Keratinocyte (primary cell): ENCODE measurements around the gene SF1. TPM values are rescaled to one million over a fixed set of nuclear protein-coding genes. Genes with fewer than 3 reads are reported as not detected.

Source experiments
- DNase-seq: peaks from one replicate; pipeline ENCODE4 v3.0.0-alpha.2; 2011; ENCODE audit warnings: low read depth, missing footprints, low spot score
- FAIRE-seq: peaks from 2 replicates; lab custom pipeline; 2011; peaks lifted over from hg19 to GRCh38; lab: Jason Lieb, UNC
- H2AFZ ChIP-seq: 2 replicates; pipeline ENCODE4 v1.6.0; 2012; ENCODE audit warnings: low read length, control low read depth, inconsistent platforms; ENCODE audit not compliant: control insufficient read depth
- H3K27ac ChIP-seq: 2 replicates; pipeline ENCODE4 v1.5.1; 2011; ENCODE audit warnings: low read length; ENCODE audit not compliant: control insufficient read depth, insufficient read depth
- H3K27me3 ChIP-seq: 3 replicates; pipeline ENCODE4 v1.6.0; 2011; ENCODE audit warnings: low read length; ENCODE audit not compliant: control insufficient read depth, insufficient read depth; ENCODE audit errors: extremely low read depth
- H3K36me3 ChIP-seq, 2 experiments: 2 replicates in 1 of 2; 3 replicates in 1 of 2; pipeline ENCODE4 v1.5.1; 2011; ENCODE audit warnings: low read length in 2 of 2, mild to moderate bottlenecking in 1 of 2; ENCODE audit not compliant: control insufficient read depth in 2 of 2, insufficient read depth in 2 of 2; ENCODE audit errors: extremely low read depth in 1 of 2
- H3K4me1 ChIP-seq: 3 replicates; pipeline ENCODE4 v1.5.1; 2011; ENCODE audit warnings: low read length; ENCODE audit not compliant: control insufficient read depth, insufficient read depth; ENCODE audit errors: extremely low read depth
- H3K4me2 ChIP-seq: 3 replicates; pipeline ENCODE4 v1.6.0; 2011; ENCODE audit warnings: low read depth, low read length; ENCODE audit not compliant: control insufficient read depth, insufficient read depth; ENCODE audit errors: extremely low read depth
- H3K4me3 ChIP-seq, 3 experiments: fragments of 200-600 bp in 1 of 3; sonication (generic) in 1 of 3; 2 replicates in 2 of 3; 3 replicates in 1 of 3; pipeline ENCODE4 v1.5.1; 2011 to 2016; ENCODE audit warnings: low read length in 3 of 3, mild to moderate bottlenecking in 3 of 3, control low read depth in 2 of 3, inconsistent platforms in 1 of 3, low read depth in 1 of 3, mixed read lengths in 1 of 3, mixed run types in 1 of 3, moderate library complexity in 1 of 3; ENCODE audit not compliant: control insufficient read depth in 2 of 3, insufficient read depth in 2 of 3; ENCODE audit errors: extremely low read depth in 1 of 3
- H3K79me2 ChIP-seq: 2 replicates; pipeline ENCODE4 v1.6.0; 2012; ENCODE audit warnings: low read length; ENCODE audit not compliant: control insufficient read depth, insufficient read depth
- H3K9ac ChIP-seq: 3 replicates; pipeline ENCODE4 v1.6.0; 2011; ENCODE audit warnings: low read length; ENCODE audit not compliant: control insufficient read depth, insufficient read depth; ENCODE audit errors: extremely low read depth
- H3K9me1 ChIP-seq: 3 replicates; pipeline ENCODE4 v1.6.0; 2011; ENCODE audit warnings: low read length; ENCODE audit not compliant: control insufficient read depth, insufficient read depth; ENCODE audit errors: extremely low read depth
- H3K9me3 ChIP-seq: 2 replicates; pipeline ENCODE4 v1.5.1; 2012; ENCODE audit warnings: low read depth, low read length; ENCODE audit not compliant: control insufficient read depth
- H4K20me1 ChIP-seq: 3 replicates; pipeline ENCODE4 v1.6.0; 2011; ENCODE audit warnings: low read length; ENCODE audit not compliant: control insufficient read depth, insufficient read depth; ENCODE audit errors: extremely low read depth
- EZH2 ChIP-seq: IDR thresholded peaks from one replicate; pipeline ENCODE4 v1.6.1; 2012; ENCODE audit warnings: inconsistent platforms, mild to moderate bottlenecking, low read length, moderate library complexity
- dilution Hi-C: fragments of 300-500 bp; cut with MboI; formaldehyde crosslinking; loops from one replicate; pipeline ENCODE4 v1.7.0; 2020; ENCODE audit warnings: low sequenced_read_pairs; ENCODE audit not compliant: extremely low pct_ligation_motif_present
- polyA plus RNA-seq, 5 experiments: library from polyadenylated mRNA; depleted of rRNA in 3 of 5; stranded (reverse) in 3 of 5; stranded (forward) in 1 of 5; unstranded in 1 of 5; fragments of >200 nt; gene quantifications; 1 replicate in 1 of 5; 2 replicates in 3 of 5; 3 replicates in 1 of 5; pipeline versions ENCODE4 v1.2.1 to v1.2.3, GENCODE V29; 2011 to 2012; ENCODE audit warnings: missing spikeins in 2 of 5, low read depth in 1 of 5, low replicate concordance in 1 of 5
- TF ChIP-seq, protein P1 (sequence below), 3 experiments: IDR thresholded peaks in 1 of 3; conservative IDR thresholded peaks in 1 of 3; optimal IDR thresholded peaks in 1 of 3; 2 replicates in 2 of 3; 3 replicates in 1 of 3; pipeline versions ENCODE3 to v1.5.1; 2011; ENCODE audit warnings: low read length in 3 of 3, mild to moderate bottlenecking in 3 of 3, moderate library complexity in 2 of 3, control low read depth in 1 of 3, inconsistent platforms in 1 of 3; ENCODE audit not compliant: insufficient read depth in 2 of 3; ENCODE audit errors: extremely low read depth in 1 of 3

SF1 gene
- polyA plus RNA-seq, 1 donor (not counting 4 experiments of a cell fraction or from before 2014, with no cell fraction given) = 54.5 TPM

DNA sequence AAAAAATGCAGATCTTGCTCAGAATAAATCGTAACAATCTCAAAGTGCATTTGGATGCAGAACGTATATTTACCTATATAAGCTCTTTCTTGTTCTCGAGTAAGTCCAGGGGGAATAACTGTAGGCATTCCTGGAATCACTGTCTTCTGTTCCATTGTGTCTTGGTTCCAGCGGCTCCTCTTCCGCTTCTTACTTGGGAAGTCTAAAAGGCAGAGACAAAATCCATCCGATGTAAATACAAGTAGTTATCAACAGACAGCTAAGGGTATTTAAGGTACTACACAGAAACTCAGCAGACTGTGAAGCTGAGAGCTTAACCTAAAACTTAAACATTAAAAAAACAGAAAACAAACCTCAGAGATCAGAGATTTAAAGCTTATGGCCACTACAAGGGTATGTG, 1.9 kb downstream of the SF1 start:
- peak overlapping the region; percentile 58 to 100 (median 99) for H3K4me3 ChIP-seq
- peaks cover 29 to 48% of the 10 kb centered on the region in 2 experiments for H3K36me3 ChIP-seq
- no peak overlapping the region for H3K27ac ChIP-seq
- H3K27me3 ChIP-seq = no peaks in the 10 kb centered on the region
- peak overlapping the region; percentile 91 for H3K9ac ChIP-seq
- TF ChIP-seq, protein P1, sequence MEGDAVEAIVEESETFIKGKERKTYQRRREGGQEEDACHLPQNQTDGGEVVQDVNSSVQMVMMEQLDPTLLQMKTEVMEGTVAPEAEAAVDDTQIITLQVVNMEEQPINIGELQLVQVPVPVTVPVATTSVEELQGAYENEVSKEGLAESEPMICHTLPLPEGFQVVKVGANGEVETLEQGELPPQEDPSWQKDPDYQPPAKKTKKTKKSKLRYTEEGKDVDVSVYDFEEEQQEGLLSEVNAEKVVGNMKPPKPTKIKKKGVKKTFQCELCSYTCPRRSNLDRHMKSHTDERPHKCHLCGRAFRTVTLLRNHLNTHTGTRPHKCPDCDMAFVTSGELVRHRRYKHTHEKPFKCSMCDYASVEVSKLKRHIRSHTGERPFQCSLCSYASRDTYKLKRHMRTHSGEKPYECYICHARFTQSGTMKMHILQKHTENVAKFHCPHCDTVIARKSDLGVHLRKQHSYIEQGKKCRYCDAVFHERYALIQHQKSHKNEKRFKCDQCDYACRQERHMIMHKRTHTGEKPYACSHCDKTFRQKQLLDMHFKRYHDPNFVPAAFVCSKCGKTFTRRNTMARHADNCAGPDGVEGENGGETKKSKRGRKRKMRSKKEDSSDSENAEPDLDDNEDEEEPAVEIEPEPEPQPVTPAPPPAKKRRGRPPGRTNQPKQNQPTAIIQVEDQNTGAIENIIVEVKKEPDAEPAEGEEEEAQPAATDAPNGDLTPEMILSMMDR (optimal IDR thresholded peaks at IDR 0.05 in 1 of 3, IDR thresholded peaks at IDR 0.05 in 1 of 3, conservative IDR thresholded peaks at IDR 0.05 in 1 of 3; ENCODE audit: extremely low read depth in 1 of 3, insufficient read depth in 2 of 3, low read length in 3 of 3) = no peak
- TF ChIP-seq EZH2 = no peak
- no peaks in the 10 kb centered on the region for H3K9me3 ChIP-seq
- H2AFZ ChIP-seq = no peak overlapping the region
- DNase-seq = no peak
- H3K4me2 ChIP-seq = peak overlapping the region; percentile 100
- H3K4me1 ChIP-seq = peaks cover 16% of the 10 kb centered on the region
- H3K9me1 ChIP-seq = no peaks in the 10 kb centered on the region
- no peak for FAIRE-seq
- H4K20me1 ChIP-seq = peaks cover 50% of the 10 kb centered on the region
- dilution Hi-C loops = no loop called here
- peaks cover 60% of the 10 kb centered on the region for H3K79me2 ChIP-seq

DNA sequence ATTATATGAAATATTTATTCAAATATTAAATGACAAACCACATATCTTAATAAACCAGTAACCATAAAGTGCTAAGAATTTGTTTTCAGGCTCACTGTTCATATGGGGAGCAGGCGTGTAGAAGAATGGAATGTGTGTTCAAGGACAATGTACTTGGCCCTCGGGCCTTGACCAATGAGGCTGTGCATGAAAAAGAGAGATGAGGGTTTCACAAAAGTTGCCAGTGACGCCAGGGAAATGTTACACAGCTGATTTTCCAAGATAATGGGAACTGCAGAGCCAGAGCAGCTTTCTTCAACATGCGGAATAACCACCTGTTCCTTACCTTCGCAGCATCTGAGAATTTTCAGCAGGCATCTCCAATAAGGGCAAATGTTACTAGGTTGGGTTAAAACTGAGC, 4.2 kb downstream of the SF1 start:
- no peak for FAIRE-seq
- dilution Hi-C loops = no loop called here
- H3K27me3 ChIP-seq = no peaks in the 10 kb centered on the region
- H2AFZ ChIP-seq = no peak overlapping the region
- DNase-seq = no peak
- TF ChIP-seq, protein P1 (optimal IDR thresholded peaks at IDR 0.05 in 1 of 3, IDR thresholded peaks at IDR 0.05 in 1 of 3, conservative IDR thresholded peaks at IDR 0.05 in 1 of 3; ENCODE audit: extremely low read depth in 1 of 3, insufficient read depth in 2 of 3, low read length in 3 of 3) = no peak
- TF ChIP-seq EZH2 = no peak
- peaks cover 79% of the 10 kb centered on the region for H3K79me2 ChIP-seq
- peaks cover 50 to 71% of the 10 kb centered on the region in 2 experiments for H3K36me3 ChIP-seq
- H3K9me1 ChIP-seq = no peaks in the 10 kb centered on the region
- no peak overlapping the region for H3K27ac ChIP-seq
- no peak overlapping the region for H3K9ac ChIP-seq
- no peaks in the 10 kb centered on the region for H3K9me3 ChIP-seq
- H3K4me2 ChIP-seq = no peak overlapping the region
- H4K20me1 ChIP-seq = peaks cover 59% of the 10 kb centered on the region
- H3K4me1 ChIP-seq = peaks cover 12% of the 10 kb centered on the region
- no peak overlapping the region for H3K4me3 ChIP-seq
